Activated T-helper 17 cell treated with anti-CD3 and anti-CD28 coated beads, Interleukin-2, amount 50 U/mL, for 72 hours (primary cell): ENCODE data around the gene GOLGA8B. TPM values are rescaled to one million over a fixed set of nuclear protein-coding genes. Genes with fewer than 3 reads are reported as not detected.
"Not testable (repeated sequence)": the region's sequence is repeated elsewhere in the genome, so short reads cannot be mapped to it uniquely, and the experiment has no call there.

Source experiments
- ATAC-seq: fragments of 150-1000 bp; cut with Tn5 transposase; replicated peaks from 2 replicates; pipeline ENCODE4 v1.10.0; 2021; ENCODE audit warnings: mild to moderate bottlenecking, moderate library complexity
- H3K27ac Mint-ChIP-seq: one replicate; pipeline ENCODE4 v1.8.0; 2022; ENCODE audit warnings: mixed read lengths
- H3K27me3 Mint-ChIP-seq: one replicate; pipeline ENCODE4 v1.8.0; 2022; ENCODE audit warnings: mixed read lengths
- H3K36me3 Mint-ChIP-seq: one replicate; pipeline ENCODE4 v1.8.0; 2022; ENCODE audit warnings: low read depth, mild to moderate bottlenecking, mixed read lengths
- H3K4me1 Mint-ChIP-seq: one replicate; pipeline ENCODE4 v1.8.0; 2022; ENCODE audit warnings: mixed read lengths
- H3K4me3 Mint-ChIP-seq: one replicate; pipeline ENCODE4 v1.8.0; 2022; ENCODE audit warnings: mild to moderate bottlenecking, mixed read lengths
- H3K9me3 Mint-ChIP-seq: one replicate; pipeline ENCODE4 v1.8.0; 2022; ENCODE audit warnings: mixed read lengths
- total RNA-seq, 2 donors: library from RNA; stranded (reverse); gene quantifications; one replicate each; pipeline ENCODE4 v1.2.3, GENCODE V29; 2022

GOLGA8B gene
- total RNA-seq, 2 donors from 2014 or later = 202 to 437 TPM

DNA sequence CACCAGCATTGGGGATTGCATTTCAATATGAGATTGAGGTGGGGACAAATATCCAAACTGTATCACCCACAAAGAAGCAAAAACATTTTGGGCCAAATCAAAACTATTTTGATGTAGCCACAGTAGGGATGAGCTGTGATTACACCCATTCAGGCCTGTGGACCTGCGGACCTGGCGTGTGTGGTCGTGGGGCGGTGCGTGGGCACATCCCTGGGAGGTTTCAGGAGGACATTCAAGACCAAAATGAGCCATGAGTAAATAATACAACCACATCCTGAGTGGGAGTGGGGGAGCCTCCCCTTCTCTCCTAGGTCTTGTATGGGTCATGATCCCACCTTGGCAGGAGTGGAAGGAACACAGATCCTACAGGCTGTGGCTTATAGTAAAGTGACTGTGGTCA, 23.7 kb downstream of the GOLGA8B start:
- not testable (repeated sequence) for H3K4me1 Mint-ChIP-seq

DNA sequence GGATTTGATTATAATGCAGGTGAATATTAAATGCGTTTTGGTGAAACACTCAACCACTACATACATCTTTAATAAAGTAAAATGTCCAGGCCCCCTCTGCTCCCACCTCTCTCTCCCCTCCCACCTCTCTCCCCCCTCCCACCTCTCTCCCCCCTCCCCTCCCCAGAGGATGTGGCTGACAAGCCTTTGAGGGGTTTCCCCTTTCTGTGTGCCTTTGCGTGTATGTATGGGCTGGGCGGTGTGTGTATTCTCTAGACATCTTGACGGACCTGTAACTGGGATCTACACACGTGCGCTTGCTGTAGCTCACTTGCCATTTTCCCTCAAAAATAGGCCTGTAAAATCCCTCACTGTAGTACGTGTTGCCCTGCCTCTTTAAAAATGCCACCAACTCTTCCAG, 28.3 kb downstream of the GOLGA8B start:
- not testable (repeated sequence) for ATAC-seq, H3K4me1 Mint-ChIP-seq, H3K4me3 Mint-ChIP-seq, H3K27ac Mint-ChIP-seq, H3K9me3 Mint-ChIP-seq, H3K27me3 Mint-ChIP-seq, H3K36me3 Mint-ChIP-seq

More for the DNA sequence above, 23.7 kb downstream of the GOLGA8B start:
- H3K27ac Mint-ChIP-seq, H3K27me3 Mint-ChIP-seq, H3K36me3 Mint-ChIP-seq, H3K9me3 Mint-ChIP-seq, H3K4me3 Mint-ChIP-seq: not testable (repeated sequence)
- ATAC-seq = peak; percentile 40

DNA sequence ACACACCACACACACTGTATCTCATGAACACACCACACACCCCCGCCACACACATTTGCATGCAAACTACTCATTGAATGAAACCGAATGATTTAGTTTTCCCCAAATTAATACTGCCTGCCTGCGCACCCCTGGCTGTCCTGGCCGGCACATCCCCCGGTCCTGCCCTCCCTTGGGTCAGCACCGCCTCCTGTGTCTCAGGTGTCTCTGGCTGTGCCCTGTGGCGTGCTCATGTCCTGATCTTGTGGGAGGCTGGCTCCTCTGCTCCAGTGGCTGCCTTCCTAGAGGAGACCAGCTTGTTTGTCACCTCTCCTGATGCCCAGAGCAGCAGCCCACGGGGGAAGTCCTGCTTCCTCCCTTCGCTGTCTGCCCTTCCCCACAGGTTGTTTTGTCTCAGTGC, 28.7 kb downstream of the GOLGA8B start:
- H3K4me3 Mint-ChIP-seq, H3K27ac Mint-ChIP-seq, ATAC-seq, H3K9me3 Mint-ChIP-seq, H3K4me1 Mint-ChIP-seq, H3K36me3 Mint-ChIP-seq, H3K27me3 Mint-ChIP-seq: not testable (repeated sequence)

DNA sequence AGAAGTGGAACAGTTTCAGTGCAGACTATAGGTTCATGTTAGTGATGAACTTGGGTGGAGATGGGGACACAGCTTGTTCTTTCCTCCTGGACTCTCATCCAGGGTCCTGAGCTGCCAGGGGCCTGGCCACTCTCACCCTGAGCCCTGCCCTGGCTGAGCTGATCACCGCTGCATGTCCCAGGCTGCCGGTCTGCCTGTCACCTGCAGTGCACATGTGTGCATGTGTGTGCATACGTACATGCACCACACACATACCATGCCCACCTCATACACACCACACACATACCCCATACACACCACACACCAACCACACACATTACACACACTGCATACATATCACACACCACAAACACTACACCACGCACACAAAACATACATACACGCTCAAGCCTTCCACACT, 29.3 kb downstream of the GOLGA8B start:
- not testable (repeated sequence) for H3K27ac Mint-ChIP-seq, H3K4me3 Mint-ChIP-seq, H3K36me3 Mint-ChIP-seq, H3K27me3 Mint-ChIP-seq, ATAC-seq, H3K9me3 Mint-ChIP-seq, H3K4me1 Mint-ChIP-seq

DNA sequence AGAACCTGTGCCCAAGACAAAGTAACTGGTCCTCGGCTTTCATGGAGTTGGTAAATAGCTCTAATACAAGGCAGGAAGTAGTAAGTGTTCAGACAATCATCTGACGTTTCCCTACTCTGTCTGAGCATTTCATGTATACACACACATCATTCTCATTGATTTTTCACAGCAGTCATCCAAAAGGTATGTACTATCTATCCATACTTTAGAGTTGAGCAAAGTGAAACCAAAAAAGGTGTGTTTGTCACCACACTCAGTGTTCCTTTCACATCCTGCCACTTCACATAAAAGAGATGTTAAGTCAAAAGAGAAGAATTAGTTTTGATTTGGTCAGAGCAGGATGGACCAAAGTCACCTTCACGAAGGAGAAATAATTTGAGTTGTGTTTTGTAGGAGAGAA, 33.3 kb downstream of the GOLGA8B start:
- not testable (repeated sequence) for H3K4me1 Mint-ChIP-seq, H3K27ac Mint-ChIP-seq, H3K9me3 Mint-ChIP-seq, H3K36me3 Mint-ChIP-seq, H3K4me3 Mint-ChIP-seq, H3K27me3 Mint-ChIP-seq
- ATAC-seq = peak; percentile 84

DNA sequence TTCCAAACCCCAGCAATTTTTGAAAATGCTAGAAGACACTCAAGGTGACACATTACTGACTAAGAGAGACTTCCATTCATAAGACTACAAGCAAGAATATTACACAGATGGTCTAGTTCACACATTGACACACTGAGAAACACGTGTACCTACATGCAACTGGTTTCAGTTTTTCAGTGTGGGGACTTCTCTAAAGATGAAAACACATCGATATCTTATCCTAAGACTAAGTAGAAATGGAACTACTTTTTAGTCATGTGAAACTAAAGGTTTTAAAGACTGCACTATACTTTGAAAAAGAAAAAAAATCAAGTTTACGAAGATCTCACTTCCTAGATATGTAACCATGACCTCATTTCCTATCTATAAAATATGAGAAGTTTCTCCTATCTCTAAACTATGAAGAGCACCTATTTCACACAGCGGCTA, 34.1 kb downstream of the GOLGA8B start:
- H3K4me1 Mint-ChIP-seq, H3K9me3 Mint-ChIP-seq, H3K27ac Mint-ChIP-seq, H3K27me3 Mint-ChIP-seq, H3K4me3 Mint-ChIP-seq, H3K36me3 Mint-ChIP-seq: not testable (repeated sequence)
- ATAC-seq = peak; percentile 80

DNA sequence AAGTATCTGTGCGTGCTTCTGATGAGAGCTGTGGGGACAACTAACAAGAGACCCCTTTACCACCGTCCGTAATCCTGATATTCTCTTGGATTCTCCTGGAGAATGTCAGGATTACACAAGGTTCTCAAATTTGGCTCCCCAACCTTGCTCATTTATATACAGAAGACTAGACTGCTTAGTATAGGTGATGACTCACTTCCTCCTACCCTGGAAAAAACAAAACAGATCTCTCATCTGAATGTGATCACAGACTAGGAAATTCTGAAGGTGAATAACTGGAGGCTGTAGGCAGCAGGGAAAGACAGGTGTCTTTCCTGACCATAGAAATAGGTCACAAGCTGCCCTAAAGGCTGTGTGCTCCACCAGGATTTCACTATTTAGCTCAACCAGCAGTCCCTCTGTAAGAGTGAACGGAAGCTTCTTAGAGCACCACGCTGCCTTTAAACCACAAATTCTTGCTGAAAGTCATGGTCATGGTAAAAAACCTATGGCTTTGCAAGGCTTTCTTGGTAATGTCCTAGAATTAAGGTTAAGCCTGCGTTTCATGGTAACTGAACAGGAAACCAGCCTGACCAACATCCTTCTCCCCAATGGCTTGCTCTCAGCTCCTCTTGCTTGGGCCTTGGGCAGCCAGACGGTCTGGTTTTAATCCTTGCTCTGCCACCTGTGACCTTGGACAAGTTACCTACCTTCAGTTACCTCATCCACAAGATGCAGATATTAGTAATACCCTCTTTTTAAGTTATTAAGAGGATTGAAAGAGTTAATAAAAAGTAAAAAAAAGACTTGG, 39.4 kb downstream of the GOLGA8B start:
- not testable (repeated sequence) for H3K9me3 Mint-ChIP-seq, H3K27me3 Mint-ChIP-seq, H3K36me3 Mint-ChIP-seq

DNA sequence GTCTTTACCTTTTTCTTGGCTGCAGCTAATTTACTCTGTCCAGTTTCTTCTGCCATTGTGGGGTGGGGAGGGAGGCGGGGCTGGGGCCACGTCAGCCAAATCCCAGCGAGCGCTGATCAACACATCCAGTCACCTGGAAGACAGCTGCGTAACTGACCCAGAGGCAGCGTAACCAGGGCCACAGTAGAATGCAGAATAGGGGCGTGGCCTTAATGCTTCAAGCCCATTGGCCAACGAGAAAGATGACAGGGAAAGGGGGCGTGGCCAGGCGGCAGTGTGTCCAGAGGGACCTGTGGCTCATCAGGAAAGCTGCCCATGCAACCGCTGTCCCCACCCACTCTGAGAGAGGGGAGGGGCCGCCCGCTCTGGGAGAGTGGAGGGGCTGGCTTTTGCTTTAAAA, 47.6 kb downstream of the GOLGA8B start:
- H3K36me3 Mint-ChIP-seq, H3K9me3 Mint-ChIP-seq, ATAC-seq, H3K27me3 Mint-ChIP-seq, H3K27ac Mint-ChIP-seq, H3K4me3 Mint-ChIP-seq, H3K4me1 Mint-ChIP-seq: not testable (repeated sequence)

More for the DNA sequence above, 39.4 kb downstream of the GOLGA8B start:
- H3K27ac Mint-ChIP-seq, H3K4me3 Mint-ChIP-seq, H3K4me1 Mint-ChIP-seq: not testable (repeated sequence)
- ATAC-seq = peak; percentile 96

Other genes starting within 250 kb of the GOLGA8B start
- gene SLC12A6, start 245.9 kb downstream of the GOLGA8B start, total RNA-seq = 10 to 100 TPM; 25.2 to 33.6 TPM
- gene NOP10, start 240.5 kb downstream of the GOLGA8B start, total RNA-seq = 100 to 1,000 TPM; 150 to 210 TPM
- gene NUTM1, start 240.3 kb downstream of the GOLGA8B start, total RNA-seq = not detected
- 10 to 100 TPM; 73.8 to 95.0 TPM for gene LPCAT4, start 216.5 kb downstream of the GOLGA8B start, total RNA-seq
- gene GOLGA8A, start 145.8 kb downstream of the GOLGA8B start, total RNA-seq = 100 to 1,000 TPM; 169 to 560 TPM
- gene GJD2, start 171.3 kb upstream of the GOLGA8B start, total RNA-seq = not detected
- not detected for gene ACTC1, start 211.9 kb upstream of the GOLGA8B start, total RNA-seq